ENCODE results near the gene LPP. TPM values are rescaled to one million over a fixed set of nuclear protein-coding genes. Genes with fewer than 3 reads are reported as not detected.

LPP gene
- total RNA-seq, 2 experiments from 2014 or later: 51.3 to 58.9 TPM

DNA sequence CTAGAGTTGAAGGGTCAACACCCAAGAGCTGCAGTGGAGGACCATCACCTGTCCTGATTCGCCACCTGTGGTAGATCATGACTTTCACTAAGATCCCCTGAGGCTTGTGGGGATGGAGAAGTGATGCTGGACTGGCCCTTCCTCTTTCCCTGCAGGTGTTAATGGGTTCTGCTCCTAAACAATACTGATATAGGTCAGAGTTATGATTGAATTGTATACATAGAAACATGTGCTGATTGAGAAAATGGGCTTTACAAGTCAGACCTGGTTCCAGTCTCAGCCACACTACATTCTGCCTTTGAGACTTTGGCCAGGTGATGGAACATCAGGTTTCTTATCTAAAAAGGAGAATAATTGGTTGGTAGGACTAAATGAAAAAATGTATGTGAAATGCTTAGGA is 598.9 kb downstream of the LPP start:
- no peaks in the 10 kb centered on the region for H3K9me3 Mint-ChIP-seq (ENCODE audit: insufficient read depth)
- POLR2A ChIA-PET: no interaction called here
- no peak overlapping the region for H3K27ac Mint-ChIP-seq
- H3K36me3 Mint-ChIP-seq (ENCODE audit: low read depth): no peaks in the 10 kb centered on the region
- no peak for DNase-seq
- H3K27me3 Mint-ChIP-seq (ENCODE audit: low read depth): no peaks in the 10 kb centered on the region
- no peak for ATAC-seq
- H3K4me1 Mint-ChIP-seq (ENCODE audit: low read depth): peaks cover 3% of the 10 kb centered on the region
- CTCF ChIA-PET: interaction anchor here (0.9 to 1.6 kb wide), 2 partner anchors 46 to 1012 kb away, joined by 3 to 7 read pairs; no protein-coding TSS in a partner anchor
- no peak overlapping the region for H3K4me3 Mint-ChIP-seq

DNA sequence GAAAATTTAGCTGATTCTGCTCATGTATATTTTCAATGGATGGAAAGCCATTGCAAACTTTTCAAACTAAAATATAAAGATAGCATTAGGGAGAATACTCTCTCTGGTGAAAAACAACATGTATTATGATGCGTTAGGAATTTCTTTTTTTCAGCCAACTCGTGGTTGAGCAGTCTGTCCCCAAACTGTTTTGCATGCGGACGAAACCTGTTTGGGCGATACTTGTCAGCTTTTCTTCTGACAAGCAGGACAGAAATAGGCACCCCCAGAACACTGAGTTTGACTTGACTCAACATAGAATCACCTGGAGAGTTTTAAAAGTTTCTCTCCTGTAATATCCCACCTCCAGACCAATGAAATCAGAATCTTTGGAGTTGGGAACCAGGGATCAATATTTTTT is 600.3 kb downstream of the LPP start:
- H3K27me3 Mint-ChIP-seq (ENCODE audit: low read depth): no peaks in the 10 kb centered on the region
- H3K36me3 Mint-ChIP-seq (ENCODE audit: low read depth): no peaks in the 10 kb centered on the region
- DNase-seq (no peak), ATAC-seq (no peak)
- H3K9me3 Mint-ChIP-seq (ENCODE audit: insufficient read depth): no peaks in the 10 kb centered on the region
- no peak overlapping the region for H3K4me3 Mint-ChIP-seq
- peaks cover 3% of the 10 kb centered on the region for H3K4me1 Mint-ChIP-seq (ENCODE audit: low read depth)
- POLR2A ChIA-PET: no interaction called here
- CTCF ChIA-PET: interaction anchor here (1.0 to 1.7 kb wide), 2 partner anchors 1014 to 1016 kb away, joined by 4 read pairs; no protein-coding TSS in a partner anchor
- H3K27ac Mint-ChIP-seq: no peak overlapping the region

- CTCF ChIA-PET: no interaction called here
- Mint-ChIP-seq H3K27ac (no peak overlapping the region), H3K4me3 (no peak overlapping the region), H3K36me3 (ENCODE audit: low read depth) (no peaks in the 10 kb centered on the region), H3K4me1 (ENCODE audit: low read depth) (peaks cover 3% of the 10 kb centered on the region), H3K9me3 (ENCODE audit: insufficient read depth) (no peaks in the 10 kb centered on the region), H3K27me3 (ENCODE audit: low read depth) (no peaks in the 10 kb centered on the region)
- POLR2A ChIA-PET: no interaction called here
- DNase-seq (no peak), ATAC-seq (no peak)
These were observed 602.3 kb downstream of the LPP start for GRCh38 chr3:188756241-188756640.

- Mint-ChIP-seq H3K27me3 (ENCODE audit: low read depth) (no peaks in the 10 kb centered on the region), H3K4me3 (no peak overlapping the region), H3K27ac (no peak overlapping the region), H3K36me3 (ENCODE audit: low read depth) (no peaks in the 10 kb centered on the region), H3K4me1 (ENCODE audit: low read depth) (no peaks in the 10 kb centered on the region), H3K9me3 (ENCODE audit: insufficient read depth) (no peaks in the 10 kb centered on the region)
- DNase-seq (no peak), ATAC-seq (no peak)
- CTCF ChIA-PET: no interaction called here
- POLR2A ChIA-PET: no interaction called here
These were observed 605.5 kb downstream of the LPP start for GRCh38 chr3:188759336-188760005.

DNA sequence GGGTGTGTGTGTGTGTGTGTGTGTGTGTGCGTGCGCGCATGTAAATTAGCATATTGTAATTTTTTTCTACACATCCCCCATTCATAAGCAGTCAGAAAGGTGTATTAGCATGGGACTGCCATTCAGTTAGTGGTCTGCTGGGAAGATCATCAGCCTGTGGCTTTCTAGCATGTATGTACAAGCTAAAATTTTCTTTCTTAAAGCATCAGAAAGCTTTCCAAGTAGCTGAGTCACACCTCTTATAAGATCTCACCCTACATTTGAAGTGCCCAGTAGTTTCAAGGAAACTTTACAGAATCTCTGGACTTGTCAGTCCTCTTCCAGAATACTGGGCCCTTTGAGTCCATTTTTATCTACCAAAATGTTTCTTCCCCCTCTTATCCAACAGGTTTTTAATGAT is 606.5 kb downstream of the LPP start:
- POLR2A ChIA-PET: no interaction called here

DNA sequence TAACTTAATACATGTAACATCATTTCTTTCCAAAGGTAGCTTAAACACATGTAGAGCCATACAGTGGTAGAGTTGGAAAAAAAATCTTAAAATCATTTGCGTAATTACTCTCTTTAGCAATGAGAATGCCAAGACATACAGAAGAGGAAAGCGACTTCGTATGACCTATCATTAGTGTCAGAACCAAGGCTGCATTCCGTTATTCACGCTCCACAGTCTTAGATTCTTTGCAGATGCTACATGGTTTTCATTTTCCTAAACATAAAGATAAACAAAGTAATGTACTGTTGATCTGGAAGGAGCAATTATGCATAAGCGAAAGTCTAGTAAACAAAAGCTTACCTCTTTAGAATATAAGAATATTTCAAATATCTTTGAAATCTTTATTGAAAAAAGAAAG is 607.5 kb downstream of the LPP start:
- H3K36me3 Mint-ChIP-seq (ENCODE audit: low read depth): no peaks in the 10 kb centered on the region
- ATAC-seq (no peak), DNase-seq (no peak)
- H3K27me3 Mint-ChIP-seq (ENCODE audit: low read depth): no peaks in the 10 kb centered on the region
- H3K27ac Mint-ChIP-seq: no peak overlapping the region
- ChIA-PET CTCF (interaction anchor here (2.3 kb wide), 1 partner anchor 1021 kb away, joined by 7 read pairs; no protein-coding TSS in a partner anchor), POLR2A (no interaction called here)
- H3K4me3 Mint-ChIP-seq: no peak overlapping the region
- no peaks in the 10 kb centered on the region for H3K4me1 Mint-ChIP-seq (ENCODE audit: low read depth)
- H3K9me3 Mint-ChIP-seq (ENCODE audit: insufficient read depth): no peaks in the 10 kb centered on the region

More for the DNA sequence above, 606.5 kb downstream of the LPP start:
- Mint-ChIP-seq H3K27ac (no peak overlapping the region), H3K27me3 (ENCODE audit: low read depth) (no peaks in the 10 kb centered on the region), H3K9me3 (ENCODE audit: insufficient read depth) (no peaks in the 10 kb centered on the region), H3K4me1 (ENCODE audit: low read depth) (no peaks in the 10 kb centered on the region), H3K4me3 (no peak overlapping the region), H3K36me3 (ENCODE audit: low read depth) (no peaks in the 10 kb centered on the region)
- ATAC-seq (no peak), DNase-seq (no peak)
- CTCF ChIA-PET: interaction anchor here (0.6 to 2.3 kb wide), 2 partner anchors 11 to 1020 kb away, joined by 3 to 7 read pairs; no protein-coding TSS in a partner anchor

GRCh38 chr3:188761964-188762363 is 608.0 kb downstream of the LPP start:
- Mint-ChIP-seq H3K27ac (no peak overlapping the region), H3K9me3 (ENCODE audit: insufficient read depth) (no peaks in the 10 kb centered on the region), H3K27me3 (ENCODE audit: low read depth) (no peaks in the 10 kb centered on the region), H3K4me3 (no peak overlapping the region), H3K36me3 (ENCODE audit: low read depth) (no peaks in the 10 kb centered on the region), H3K4me1 (ENCODE audit: low read depth) (no peaks in the 10 kb centered on the region)
- ATAC-seq (no peak), DNase-seq (no peak)
- CTCF ChIA-PET: interaction anchor here (2.3 kb wide), 1 partner anchor 1022 kb away, joined by 7 read pairs; no protein-coding TSS in a partner anchor
- POLR2A ChIA-PET: no interaction called here

DNA sequence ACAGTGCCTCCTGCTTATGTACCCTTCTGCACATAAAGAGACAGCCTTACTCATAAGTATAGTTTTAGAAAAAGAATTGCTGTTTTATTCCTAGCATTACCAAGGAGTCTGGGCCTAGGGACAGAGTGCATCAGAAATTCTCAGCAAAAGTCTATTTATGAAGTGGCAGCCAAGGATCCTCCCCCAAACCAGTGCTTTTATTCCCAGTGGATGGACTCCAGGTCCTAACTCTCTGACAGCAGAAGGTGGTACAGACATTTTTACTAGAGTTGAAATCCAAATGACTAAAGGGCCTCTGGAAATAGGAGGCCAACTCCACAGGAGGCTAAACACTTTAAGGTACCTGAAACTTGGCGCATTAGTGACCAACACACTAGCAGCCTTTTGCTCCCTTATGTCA is 610.7 kb downstream of the LPP start:
- Mint-ChIP-seq H3K4me3 (no peak overlapping the region), H3K36me3 (ENCODE audit: low read depth) (no peaks in the 10 kb centered on the region), H3K27me3 (ENCODE audit: low read depth) (no peaks in the 10 kb centered on the region), H3K9me3 (ENCODE audit: insufficient read depth) (no peaks in the 10 kb centered on the region), H3K4me1 (ENCODE audit: low read depth) (no peaks in the 10 kb centered on the region), H3K27ac (no peak overlapping the region)
- no peak for ATAC-seq
- CTCF ChIA-PET: no interaction called here
- DNase-seq: no peak
- POLR2A ChIA-PET: no interaction called here

GRCh38 chr3:188769831-188770230 is 615.9 kb downstream of the LPP start:
- H3K27me3 Mint-ChIP-seq (ENCODE audit: low read depth): no peaks in the 10 kb centered on the region
- H3K4me3 Mint-ChIP-seq: no peak overlapping the region
- no peaks in the 10 kb centered on the region for H3K4me1 Mint-ChIP-seq (ENCODE audit: low read depth)
- ATAC-seq (no peak), DNase-seq (no peak)
- no peak overlapping the region for H3K27ac Mint-ChIP-seq
- ChIA-PET POLR2A (no interaction called here), CTCF (no interaction called here)
- no peaks in the 10 kb centered on the region for H3K36me3 Mint-ChIP-seq (ENCODE audit: low read depth)
- H3K9me3 Mint-ChIP-seq (ENCODE audit: insufficient read depth): no peaks in the 10 kb centered on the region

DNA sequence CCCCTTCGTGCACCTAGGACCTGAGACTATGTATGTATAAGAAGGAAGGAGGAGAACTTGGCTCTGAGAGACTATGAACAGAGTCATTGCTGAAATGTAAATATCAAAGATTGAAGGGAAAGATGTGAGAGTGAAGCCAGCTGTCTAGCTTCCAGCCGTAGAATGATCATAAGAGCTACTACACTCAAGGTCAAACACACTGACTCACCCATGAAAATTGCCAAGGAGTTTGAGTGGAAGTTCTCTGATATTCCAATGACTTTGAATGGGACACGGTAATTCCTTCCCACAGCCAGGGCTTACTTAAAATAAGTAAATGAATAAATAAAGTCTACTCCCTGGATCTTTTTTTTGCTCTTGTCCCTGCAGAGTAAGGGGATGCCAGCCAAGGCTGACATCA is 618.9 kb downstream of the LPP start:
- H3K27me3 Mint-ChIP-seq (ENCODE audit: low read depth): peaks cover 3% of the 10 kb centered on the region
- no peak overlapping the region for H3K27ac Mint-ChIP-seq
- POLR2A ChIA-PET: interaction anchor here (0.7 kb wide), 1 partner anchor 168 kb away, joined by 3 read pairs; no protein-coding TSS in a partner anchor
- CTCF ChIA-PET: interaction anchor here (1.5 kb wide), 1 partner anchor 1033 kb away, joined by 4 read pairs; no protein-coding TSS in a partner anchor
- H3K36me3 Mint-ChIP-seq (ENCODE audit: low read depth): no peaks in the 10 kb centered on the region
- DNase-seq (no peak), ATAC-seq (no peak)
- no peaks in the 10 kb centered on the region for H3K9me3 Mint-ChIP-seq (ENCODE audit: insufficient read depth)
- no peak overlapping the region for H3K4me3 Mint-ChIP-seq
- H3K4me1 Mint-ChIP-seq (ENCODE audit: low read depth): no peaks in the 10 kb centered on the region

GRCh38 chr3:188775412-188775811 is 621.5 kb downstream of the LPP start:
- Mint-ChIP-seq H3K27ac (no peak overlapping the region), H3K4me3 (no peak overlapping the region), H3K36me3 (ENCODE audit: low read depth) (no peaks in the 10 kb centered on the region), H3K9me3 (ENCODE audit: insufficient read depth) (no peaks in the 10 kb centered on the region), H3K27me3 (ENCODE audit: low read depth) (peaks cover 5% of the 10 kb centered on the region), H3K4me1 (ENCODE audit: low read depth) (no peaks in the 10 kb centered on the region)
- ChIA-PET POLR2A (no interaction called here), CTCF (no interaction called here)
- no peak for ATAC-seq
- DNase-seq: no peak

DNA sequence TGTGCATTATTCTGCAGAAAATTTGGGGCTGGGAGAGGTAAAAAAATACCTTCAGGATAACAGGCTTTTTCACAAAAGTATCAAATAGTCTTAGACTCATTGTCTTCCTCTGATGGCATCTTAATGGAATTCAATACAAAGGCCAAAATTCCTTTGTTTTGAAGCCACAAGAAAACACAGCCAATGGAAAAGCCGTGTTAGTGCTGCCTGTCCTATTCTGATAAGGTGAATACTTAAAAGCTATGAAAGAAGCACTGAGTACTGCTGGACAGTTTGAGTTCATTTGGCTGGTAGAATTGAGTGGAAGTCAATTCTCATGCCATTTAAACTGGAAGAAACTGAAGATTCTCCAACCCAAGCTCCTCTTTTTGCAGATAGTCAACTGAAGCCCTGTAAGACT is 622.5 kb downstream of the LPP start:
- POLR2A ChIA-PET: no interaction called here
- no peak overlapping the region for H3K4me3 Mint-ChIP-seq
- ATAC-seq: no peak

More for the DNA sequence above, 622.5 kb downstream of the LPP start:
- Mint-ChIP-seq H3K27ac (no peak overlapping the region), H3K36me3 (ENCODE audit: low read depth) (no peaks in the 10 kb centered on the region), H3K4me1 (ENCODE audit: low read depth) (no peaks in the 10 kb centered on the region), H3K27me3 (ENCODE audit: low read depth) (peaks cover 5% of the 10 kb centered on the region), H3K9me3 (ENCODE audit: insufficient read depth) (no peaks in the 10 kb centered on the region)
- CTCF ChIA-PET: no interaction called here
- DNase-seq: no peak
